HG02870 (cell line): Measurements from ENCODE around the gene IGFBP4.
"Not testable (repeated sequence)": the region's sequence is repeated elsewhere in the genome, so short reads cannot be mapped to it uniquely, and the experiment has no call there.

Experiments used
- ATAC-seq: cut with Tn5 transposase; IDR thresholded peaks from one replicate; pipeline ENCODE4 v1.9.1; 2021; ENCODE audit warnings: mild to moderate bottlenecking, moderate library complexity; ENCODE audit not compliant: unreplicated experiment

The IGFBP4 gene

GRCh38 chr17:40443196-40443987, at the start of gene IGFBP4:
Gene IGFBP4 (plus strand): TSS chr17:40443450. CDS start chr17:40443736, 286 bp downstream.
- no peak for ATAC-seq

- no peak for ATAC-seq
Observed at GRCh38 chr17:40399185-40399584, 44.1 kb upstream of the IGFBP4 start.

- no peak for ATAC-seq
Observed at GRCh38 chr17:40402668-40403067, 40.6 kb upstream of the IGFBP4 start.

- ATAC-seq = no peak
Observed at GRCh38 chr17:40404003-40404402, 39.2 kb upstream of the IGFBP4 start.

GRCh38 chr17:40407460-40407859, 35.8 kb upstream of the IGFBP4 start:
- no peak for ATAC-seq

GRCh38 chr17:40409540-40409939, 33.7 kb upstream of the IGFBP4 start:
- ATAC-seq = not testable (repeated sequence)

GRCh38 chr17:40410082-40410481, 33.2 kb upstream of the IGFBP4 start:
- ATAC-seq = no peak

- no peak for ATAC-seq
Observed at GRCh38 chr17:40411821-40412220, 31.4 kb upstream of the IGFBP4 start.

GRCh38 chr17:40412880-40413279, 30.4 kb upstream of the IGFBP4 start:
- no peak for ATAC-seq

- not testable (repeated sequence) for ATAC-seq
Observed at GRCh38 chr17:40414312-40414711, 28.9 kb upstream of the IGFBP4 start.

GRCh38 chr17:40415390-40415789, 27.9 kb upstream of the IGFBP4 start:
- no peak for ATAC-seq

- ATAC-seq = no peak
Observed at GRCh38 chr17:40416671-40417070, 26.6 kb upstream of the IGFBP4 start.

- ATAC-seq = no peak
Observed at GRCh38 chr17:40417258-40417608, 26.0 kb upstream of the IGFBP4 start.

GRCh38 chr17:40417609-40418427, 25.4 kb upstream of the IGFBP4 start, which contains the start of gene TOP2A:
Gene TOP2A (minus strand): TSS chr17:40417896. CDS start chr17:40417791, 105 bp downstream.
- ATAC-seq = peak; percentile 97

- no peak for ATAC-seq
Observed at GRCh38 chr17:40418428-40418706, 24.9 kb upstream of the IGFBP4 start.

GRCh38 chr17:40419559-40420331, 23.5 kb upstream of the IGFBP4 start:
- ATAC-seq = no peak

- no peak for ATAC-seq
Observed at GRCh38 chr17:40422990-40423633, 20.1 kb upstream of the IGFBP4 start.

- no peak for ATAC-seq
Observed at GRCh38 chr17:40425741-40426140, 17.5 kb upstream of the IGFBP4 start.

- no peak for ATAC-seq
Observed at GRCh38 chr17:40427002-40427491, 16.2 kb upstream of the IGFBP4 start.

- ATAC-seq = no peak
Observed at GRCh38 chr17:40430272-40431230, 12.7 kb upstream of the IGFBP4 start.
